ENCODE results near the gene MRPL16. TPM values are rescaled to one million over a fixed set of nuclear protein-coding genes. Genes with fewer than 3 reads are reported as not detected.

MRPL16 gene
- total RNA-seq, 2 experiments from 2014 or later = 80.2 to 80.5 TPM

DNA sequence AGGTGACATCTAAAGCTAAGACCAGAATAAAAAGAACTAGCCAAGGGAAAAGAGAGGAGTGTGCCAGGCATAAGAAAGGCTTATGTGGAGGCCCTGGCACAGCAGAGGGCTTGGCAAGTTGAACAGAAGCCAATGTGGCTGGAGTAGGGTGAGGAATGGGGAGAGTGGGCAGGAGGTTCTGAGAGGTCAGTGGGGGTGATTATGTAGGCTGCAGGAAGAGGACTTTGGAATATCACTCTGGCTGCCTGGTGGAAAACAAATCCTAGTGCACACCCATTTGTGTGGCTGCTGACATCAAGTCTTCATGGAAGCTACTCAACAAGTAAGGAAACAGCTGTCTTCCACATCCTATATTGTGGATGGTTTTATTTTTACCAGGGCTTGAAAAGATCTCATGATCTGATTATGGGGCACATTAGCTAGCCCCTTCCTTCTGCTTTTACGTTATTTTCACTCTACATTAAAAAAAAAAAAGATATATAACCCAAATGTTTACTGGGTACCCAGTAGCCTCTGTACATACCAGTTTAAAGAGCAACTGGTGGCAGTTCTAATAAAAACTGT lies 3.4 kb downstream of the MRPL16 start:
- H3K27ac Mint-ChIP-seq = no peak overlapping the region
- peaks cover 20% of the 10 kb centered on the region for H3K36me3 Mint-ChIP-seq
- CTCF ChIA-PET = interaction anchor here (0.6 to 5.9 kb wide), 3 partner anchors 53 to 258 kb away, joined by 3 to 54 read pairs (median 3); partner anchors contain the start of gene STX3

DNA sequence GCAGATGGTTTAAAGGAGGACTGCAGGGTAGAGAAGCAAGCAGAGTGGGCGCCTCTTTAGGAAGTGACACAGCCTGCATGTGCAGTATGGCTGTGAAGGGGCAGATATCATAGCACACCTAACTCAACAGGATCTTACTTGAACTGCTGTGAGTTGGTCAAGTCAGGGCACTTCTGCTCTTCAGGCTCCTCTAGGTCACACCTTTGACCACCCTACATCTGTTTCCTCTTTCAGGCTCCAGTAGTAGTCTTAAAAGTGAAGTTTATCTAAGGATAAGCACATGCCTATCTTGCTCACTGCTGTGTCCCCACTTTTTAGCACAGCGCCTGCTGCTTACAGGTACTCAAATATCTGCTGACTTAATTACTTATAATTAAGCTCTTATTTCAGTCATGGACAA lies 6.5 kb downstream of the MRPL16 start:
- POLR2A ChIA-PET = no interaction called here
- H3K27me3 Mint-ChIP-seq = no peaks in the 10 kb centered on the region
- DNase-seq = no peak

More for the DNA sequence above, 3.4 kb downstream of the MRPL16 start:
- POLR2A ChIA-PET = no interaction called here
- DNase-seq = no peak
- Mint-ChIP-seq H3K9me3 (no peaks in the 10 kb centered on the region), H3K4me3 (no peak overlapping the region), H3K27me3 (no peaks in the 10 kb centered on the region), H3K4me1 (ENCODE audit: low read depth) (peaks cover 16% of the 10 kb centered on the region)
- intact Hi-C loops (cut with micrococcal nuclease) = no loop called here

DNA sequence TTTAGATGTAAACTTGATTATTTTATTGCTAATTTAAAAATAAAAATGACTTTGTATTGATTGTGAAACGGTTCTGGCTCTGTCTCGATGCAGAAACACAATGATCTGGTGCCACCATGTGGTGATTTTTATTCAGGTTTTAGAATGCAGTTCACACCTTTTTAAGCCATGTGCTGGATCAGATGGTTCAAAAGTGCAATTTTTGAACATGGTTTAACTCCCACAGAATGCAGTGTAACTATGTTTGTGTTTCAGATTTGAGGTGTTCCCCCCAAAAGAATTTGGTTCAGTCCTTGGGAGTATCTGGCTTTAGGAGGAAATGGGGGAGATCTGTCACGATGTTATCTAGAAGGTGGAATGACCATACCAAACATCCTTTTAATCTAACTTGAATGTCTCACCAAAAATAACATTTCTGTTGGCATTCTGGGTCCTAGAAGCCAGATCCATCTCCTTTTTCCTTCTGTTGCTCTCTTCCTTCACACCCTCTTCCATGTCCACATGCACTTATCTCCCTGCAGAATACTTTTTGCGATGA lies 7.9 kb downstream of the MRPL16 start:
- peaks cover 15% of the 10 kb centered on the region for H3K36me3 Mint-ChIP-seq
- no peak overlapping the region for H3K27ac Mint-ChIP-seq
- intact Hi-C loops (cut with micrococcal nuclease) = loop anchor here (1.0 kb wide), 2 partner anchors 48 to 265 kb away; no protein-coding TSS in a partner anchor

More for the DNA sequence above, 6.5 kb downstream of the MRPL16 start:
- intact Hi-C loops (cut with micrococcal nuclease) = no loop called here
- H3K27ac Mint-ChIP-seq = no peak overlapping the region
- H3K4me1 Mint-ChIP-seq (ENCODE audit: low read depth) = peaks cover 5% of the 10 kb centered on the region
- no peaks in the 10 kb centered on the region for H3K9me3 Mint-ChIP-seq
- no peak overlapping the region for H3K4me3 Mint-ChIP-seq
- H3K36me3 Mint-ChIP-seq = peaks cover 18% of the 10 kb centered on the region
- CTCF ChIA-PET = interaction anchor here (0.6 to 8.2 kb wide), 3 partner anchors 9 to 115 kb away, joined by 3 to 132 read pairs (median 3); partner anchors contain the start of gene STX3

DNA sequence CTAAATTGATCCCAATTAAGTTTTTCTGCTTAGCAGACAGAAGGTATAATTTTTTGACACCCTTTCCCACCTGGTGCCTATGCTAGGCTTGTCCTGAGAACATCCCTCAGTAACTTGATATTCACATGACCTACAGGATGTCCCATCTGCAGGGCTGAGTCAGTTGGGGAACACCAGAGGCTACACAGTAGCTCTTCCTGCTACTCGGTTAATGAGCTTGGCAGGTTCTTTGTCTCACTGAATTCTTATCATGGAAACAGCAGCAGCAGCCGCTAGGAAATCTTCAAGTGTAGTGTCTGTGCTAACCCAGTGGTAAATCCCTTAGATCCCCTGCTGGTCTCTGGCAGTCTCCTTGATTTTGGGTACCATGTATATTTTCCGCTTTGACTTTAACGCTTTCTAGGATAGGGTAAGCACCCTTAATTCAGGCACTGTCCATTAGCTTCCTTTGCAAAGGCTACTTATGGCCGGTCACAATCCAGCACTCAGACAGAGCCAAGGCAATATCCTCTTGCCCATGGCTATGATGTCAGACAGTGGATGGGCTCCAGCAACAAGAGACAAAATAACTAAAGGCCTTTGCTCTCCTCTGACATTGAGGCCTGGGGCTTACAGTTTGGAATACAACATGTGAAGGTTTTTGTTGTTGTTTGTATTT lies 8.5 kb downstream of the MRPL16 start:
- no peaks in the 10 kb centered on the region for H3K9me3 Mint-ChIP-seq
- no peaks in the 10 kb centered on the region for H3K27me3 Mint-ChIP-seq
- peaks cover 15% of the 10 kb centered on the region for H3K36me3 Mint-ChIP-seq
- intact Hi-C loops (cut with micrococcal nuclease) = loop anchor here (1.0 kb wide), 2 partner anchors 48 to 265 kb away; no protein-coding TSS in a partner anchor
- CTCF ChIA-PET = interaction anchor here (0.6 to 8.2 kb wide), 19 partner anchors 8 to 329 kb away, joined by 3 to 132 read pairs (median 4); partner anchors contain the start of genes MRPL16, PATL1 and STX3
- no peaks in the 10 kb centered on the region for H3K4me1 Mint-ChIP-seq (ENCODE audit: low read depth)
- no peak for DNase-seq
- H3K27ac Mint-ChIP-seq = no peak overlapping the region
- no peak overlapping the region for H3K4me3 Mint-ChIP-seq
- POLR2A ChIA-PET = no interaction called here

More for the DNA sequence above, 7.9 kb downstream of the MRPL16 start:
- ChIA-PET CTCF (interaction anchor here (0.6 to 8.2 kb wide), 8 partner anchors 12 to 199 kb away, joined by 3 to 132 read pairs (median 4); partner anchors contain the start of gene STX3), POLR2A (no interaction called here)
- H3K4me3 Mint-ChIP-seq = no peak overlapping the region
- no peaks in the 10 kb centered on the region for H3K4me1 Mint-ChIP-seq (ENCODE audit: low read depth)
- no peaks in the 10 kb centered on the region for H3K27me3 Mint-ChIP-seq
- H3K9me3 Mint-ChIP-seq = no peaks in the 10 kb centered on the region
- peak; percentile 31 for DNase-seq

DNA sequence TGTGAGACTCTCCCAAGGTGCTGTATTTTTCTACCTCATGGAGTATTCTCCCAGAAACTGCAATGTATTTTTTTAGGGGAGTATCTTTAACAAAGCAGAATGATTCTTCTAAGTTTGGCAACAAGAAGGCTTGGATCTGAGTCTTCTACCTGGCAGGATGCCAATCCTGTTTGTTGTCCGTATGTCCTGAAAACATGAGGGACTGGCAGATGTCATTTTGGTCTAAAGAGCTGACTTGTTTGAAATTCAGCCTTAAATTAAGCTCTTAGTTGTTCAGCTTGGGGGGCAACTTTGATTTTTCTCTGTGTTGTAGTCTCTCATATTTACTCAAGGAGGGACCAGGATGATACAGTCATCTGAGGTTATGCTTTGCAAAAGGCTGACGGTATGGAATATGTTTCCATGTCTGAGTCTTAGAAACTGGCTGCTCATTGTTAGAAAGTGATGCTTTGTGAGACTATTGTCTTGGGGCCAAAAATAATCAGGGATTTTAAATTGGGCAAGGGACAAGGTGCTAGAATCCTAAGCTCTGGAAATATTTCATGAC lies 9.3 kb downstream of the MRPL16 start:
- Mint-ChIP-seq H3K27ac (peak overlapping the region; percentile 29), H3K9me3 (no peaks in the 10 kb centered on the region), H3K27me3 (no peaks in the 10 kb centered on the region), H3K4me1 (ENCODE audit: low read depth) (no peaks in the 10 kb centered on the region), H3K4me3 (no peak overlapping the region), H3K36me3 (peaks cover 7% of the 10 kb centered on the region)
- ChIA-PET POLR2A (no interaction called here), CTCF (interaction anchor here (0.6 to 8.2 kb wide), 17 partner anchors 8 to 330 kb away, joined by 3 to 132 read pairs (median 4); partner anchors contain the start of genes MRPL16, PATL1 and STX3)
- intact Hi-C loops (cut with micrococcal nuclease) = no loop called here
- no peak for DNase-seq

DNA sequence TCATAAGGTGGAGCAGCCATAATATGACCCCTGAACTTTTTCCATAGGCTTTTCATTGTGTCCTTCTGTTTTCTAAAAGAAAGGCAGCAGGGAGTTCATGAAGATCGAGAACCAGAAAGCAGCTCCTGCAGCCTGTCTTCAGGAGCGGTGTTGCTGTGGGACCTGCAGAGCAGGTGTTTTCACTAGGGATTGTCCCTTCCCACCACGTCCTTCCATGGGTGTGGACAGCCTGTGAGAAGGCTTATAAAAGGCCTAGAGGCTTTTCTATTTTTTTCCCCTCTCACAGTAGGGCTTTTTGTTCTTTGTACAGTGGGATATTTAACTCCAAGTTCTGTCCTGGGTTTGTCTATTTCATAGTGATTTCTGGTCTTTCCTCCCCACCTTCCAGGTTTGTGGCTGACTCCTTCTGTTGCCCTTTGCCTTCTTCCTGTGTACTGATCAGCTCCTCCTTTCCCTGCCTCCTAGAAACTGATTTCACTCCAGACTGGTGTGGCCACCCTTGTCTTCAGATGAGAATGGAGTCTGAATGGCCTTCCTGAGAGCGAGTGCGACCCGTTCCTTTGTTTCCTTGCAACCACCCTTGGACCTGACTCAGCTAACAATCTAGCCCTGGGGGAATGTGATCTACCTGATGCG lies 10.1 kb downstream of the MRPL16 start:
- no peaks in the 10 kb centered on the region for H3K9me3 Mint-ChIP-seq
- POLR2A ChIA-PET = no interaction called here
- CTCF ChIA-PET = interaction anchor here (1.1 to 8.2 kb wide), 8 partner anchors 7 to 131 kb away, joined by 3 to 132 read pairs (median 5); partner anchors contain the start of genes MRPL16, PATL1 and STX3
- no peak overlapping the region for H3K4me3 Mint-ChIP-seq
- intact Hi-C loops (cut with micrococcal nuclease) = no loop called here
- no peak for DNase-seq
- no peaks in the 10 kb centered on the region for H3K27me3 Mint-ChIP-seq
- peaks cover 10% of the 10 kb centered on the region for H3K36me3 Mint-ChIP-seq
- no peaks in the 10 kb centered on the region for H3K4me1 Mint-ChIP-seq (ENCODE audit: low read depth)
- no peak overlapping the region for H3K27ac Mint-ChIP-seq

DNA sequence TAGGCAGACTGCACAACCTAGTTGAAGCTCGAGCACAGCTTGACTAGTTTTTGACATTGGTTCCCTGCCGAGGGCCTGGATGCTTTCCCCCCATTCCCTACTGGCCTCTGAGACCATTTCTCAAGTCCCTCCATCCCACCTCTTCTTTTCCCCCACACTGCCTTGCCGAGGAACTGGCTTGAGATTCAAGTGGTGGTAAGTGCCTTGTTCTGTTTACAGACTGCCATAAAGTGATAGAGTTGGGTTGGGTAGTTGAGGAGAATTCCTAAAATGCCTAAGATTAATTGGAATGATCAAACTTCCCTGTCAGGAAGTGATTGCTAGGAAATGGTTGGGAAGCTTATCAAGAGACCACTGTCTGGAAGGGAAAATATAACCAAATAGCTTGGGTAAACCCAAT lies 16.2 kb downstream of the MRPL16 start:
- Mint-ChIP-seq H3K4me1 (ENCODE audit: low read depth) (no peaks in the 10 kb centered on the region), H3K36me3 (peaks cover 12% of the 10 kb centered on the region), H3K9me3 (no peaks in the 10 kb centered on the region), H3K4me3 (no peak overlapping the region), H3K27me3 (no peaks in the 10 kb centered on the region), H3K27ac (no peak overlapping the region)
- no peak for DNase-seq
- intact Hi-C loops (cut with micrococcal nuclease) = no loop called here
- POLR2A ChIA-PET = no interaction called here
- CTCF ChIA-PET = interaction anchor here (0.8 kb wide), 1 partner anchor 10 kb away, joined by 3 read pairs; no protein-coding TSS in a partner anchor

DNA sequence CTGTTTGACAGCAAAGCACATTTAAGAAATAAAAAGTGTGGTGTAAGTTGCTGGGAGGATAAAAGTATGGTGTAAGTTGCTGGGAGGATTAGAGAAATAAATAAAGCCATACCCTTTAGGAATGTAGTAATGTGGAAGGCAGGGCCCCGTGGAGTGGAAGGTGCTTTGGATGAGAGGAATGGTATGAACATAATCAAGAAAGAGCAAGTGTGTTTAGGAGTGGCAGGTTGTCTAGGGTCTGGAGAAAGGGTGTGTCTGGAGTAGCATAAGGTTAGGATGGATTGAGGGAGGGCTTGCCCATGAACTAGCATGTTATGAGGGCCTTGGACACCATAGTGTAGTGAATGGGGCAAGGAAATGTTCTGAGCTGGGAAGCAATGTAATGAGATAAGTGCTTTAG lies 18.1 kb downstream of the MRPL16 start:
- H3K4me3 Mint-ChIP-seq = no peak overlapping the region
- ChIA-PET POLR2A (no interaction called here), CTCF (no interaction called here)
- H3K27ac Mint-ChIP-seq = no peak overlapping the region
- DNase-seq = no peak
- no peaks in the 10 kb centered on the region for H3K27me3 Mint-ChIP-seq
- no peaks in the 10 kb centered on the region for H3K4me1 Mint-ChIP-seq (ENCODE audit: low read depth)
- H3K36me3 Mint-ChIP-seq = peaks cover 15% of the 10 kb centered on the region
- intact Hi-C loops (cut with micrococcal nuclease) = no loop called here
- H3K9me3 Mint-ChIP-seq = no peaks in the 10 kb centered on the region

DNA sequence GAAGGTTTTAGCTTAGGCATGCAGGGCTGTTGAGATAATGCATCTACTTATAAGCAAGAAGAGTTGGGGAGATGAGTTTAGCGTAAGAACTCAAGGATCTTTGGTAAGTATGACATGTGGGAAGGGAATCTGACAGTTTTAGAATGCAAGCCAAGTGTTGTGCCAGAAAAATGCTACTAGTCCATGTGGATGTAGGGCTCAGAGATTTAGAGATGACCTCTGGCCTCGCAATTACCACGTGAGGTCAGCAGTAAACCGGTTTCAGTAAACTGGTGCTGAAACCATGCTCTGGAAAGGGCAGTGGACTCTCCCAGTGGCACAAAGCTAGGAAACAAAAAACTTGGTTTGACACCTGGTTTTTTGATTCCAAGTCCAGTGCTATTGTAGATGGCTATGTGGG lies 18.9 kb downstream of the MRPL16 start:
- no peak overlapping the region for H3K4me3 Mint-ChIP-seq

DNA sequence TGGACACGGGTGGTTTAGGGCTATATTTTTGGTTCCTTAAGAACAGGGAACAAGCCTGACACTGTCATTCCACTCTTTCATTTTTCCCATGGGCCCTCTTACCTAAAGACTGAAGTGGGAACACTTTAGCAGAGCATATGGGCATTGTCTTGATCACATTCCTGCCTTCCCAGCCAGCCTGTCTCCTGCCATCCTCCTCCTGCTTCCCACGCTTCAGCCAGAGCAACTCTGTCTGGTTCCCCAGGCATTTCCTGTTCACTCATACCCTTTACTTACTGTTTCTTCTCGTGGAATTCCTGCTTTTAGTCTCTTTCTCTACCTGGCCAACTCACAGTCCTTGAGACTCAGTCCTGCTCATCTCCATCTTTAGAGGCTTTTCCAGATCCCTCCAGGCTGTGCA lies 22.8 kb downstream of the MRPL16 start:
- H3K27me3 Mint-ChIP-seq = no peaks in the 10 kb centered on the region
- no peak overlapping the region for H3K27ac Mint-ChIP-seq
- CTCF ChIA-PET = interaction anchor here (1.1 to 2.5 kb wide), 3 partner anchors 14 to 131 kb away, joined by 4 to 13 read pairs (median 5); partner anchors contain the start of gene STX3
- H3K4me3 Mint-ChIP-seq = no peak overlapping the region
- no peak for DNase-seq
- no peaks in the 10 kb centered on the region for H3K9me3 Mint-ChIP-seq
- H3K4me1 Mint-ChIP-seq (ENCODE audit: low read depth) = peaks cover 13% of the 10 kb centered on the region
- intact Hi-C loops (cut with micrococcal nuclease) = no loop called here
- POLR2A ChIA-PET = no interaction called here
- H3K36me3 Mint-ChIP-seq = peaks cover 5% of the 10 kb centered on the region

More for the DNA sequence above, 18.9 kb downstream of the MRPL16 start:
- Mint-ChIP-seq H3K9me3 (no peaks in the 10 kb centered on the region), H3K4me1 (ENCODE audit: low read depth) (peaks cover under 1% of the 10 kb centered on the region), H3K27me3 (no peaks in the 10 kb centered on the region), H3K36me3 (peaks cover 12% of the 10 kb centered on the region), H3K27ac (no peak overlapping the region)
- ChIA-PET POLR2A (no interaction called here), CTCF (no interaction called here)
- intact Hi-C loops (cut with micrococcal nuclease) = no loop called here
- DNase-seq = no peak

DNA sequence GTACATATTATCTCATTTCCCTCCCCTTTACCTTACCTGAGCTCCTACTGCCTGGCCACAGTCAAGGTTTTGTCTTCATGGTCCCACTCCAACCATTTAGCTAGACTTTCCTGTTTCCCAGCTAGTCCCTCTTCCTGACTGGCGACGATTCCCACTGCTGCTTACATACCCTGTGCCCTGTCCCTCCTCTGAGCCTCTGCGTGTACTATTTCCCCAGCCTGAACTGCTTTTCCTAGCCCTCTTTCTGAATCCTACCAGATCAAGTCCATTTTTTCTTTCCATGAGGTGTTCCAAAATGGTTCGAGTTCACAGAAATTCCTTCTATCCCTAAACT lies 23.4 kb downstream of the MRPL16 start:
- ChIA-PET POLR2A (no interaction called here), CTCF (interaction anchor here (2.5 kb wide), 1 partner anchor 33 kb away, joined by 13 read pairs; the partner anchor contains the start of gene STX3)
- Mint-ChIP-seq H3K36me3 (peaks cover 5% of the 10 kb centered on the region), H3K4me1 (ENCODE audit: low read depth) (peaks cover 13% of the 10 kb centered on the region), H3K27me3 (no peaks in the 10 kb centered on the region), H3K27ac (no peak overlapping the region), H3K4me3 (no peak overlapping the region), H3K9me3 (no peaks in the 10 kb centered on the region)
- intact Hi-C loops (cut with micrococcal nuclease) = no loop called here
- DNase-seq = no peak

DNA sequence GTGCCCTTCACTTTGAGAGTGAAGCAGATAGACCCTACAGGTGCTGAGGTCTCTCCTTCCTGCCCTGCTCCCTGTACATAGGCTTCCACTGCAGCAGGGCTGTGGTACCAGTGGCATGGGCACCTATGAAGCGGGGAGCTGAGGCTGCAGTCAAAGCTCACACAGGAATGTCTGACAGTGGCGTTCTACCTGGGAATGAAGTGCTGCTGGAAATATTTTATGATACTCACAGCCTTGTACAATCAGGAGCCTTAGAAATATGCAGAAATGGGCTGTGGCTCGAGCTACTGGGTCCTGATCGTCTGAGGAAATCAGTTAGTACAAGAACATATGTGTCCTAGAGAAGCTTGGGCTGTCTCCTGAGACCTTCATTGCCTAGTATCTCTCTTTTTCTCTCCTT lies 24.8 kb downstream of the MRPL16 start:
- no peak for DNase-seq
- Mint-ChIP-seq H3K9me3 (no peaks in the 10 kb centered on the region), H3K27me3 (no peaks in the 10 kb centered on the region), H3K27ac (no peak overlapping the region), H3K36me3 (peaks cover 5% of the 10 kb centered on the region), H3K4me3 (no peak overlapping the region), H3K4me1 (ENCODE audit: low read depth) (peaks cover 13% of the 10 kb centered on the region)
- ChIA-PET POLR2A (interaction anchor here (0.6 kb wide), 1 partner anchor 1078 kb away, joined by 3 read pairs; no protein-coding TSS in a partner anchor), CTCF (interaction anchor here (0.9 to 3.7 kb wide), 2 partner anchors 16 to 31 kb away, joined by 3 to 21 read pairs; partner anchors contain the start of gene STX3)
- intact Hi-C loops (cut with micrococcal nuclease) = no loop called here
